ENCODE results near the gene TEDC1. TPM values are rescaled to one million over a fixed set of nuclear protein-coding genes. Genes with fewer than 3 reads are reported as not detected.
A peak's percentile ranks its signal among the peaks of the same experiment; 100 is the strongest.

TEDC1 gene
- polyA plus RNA-seq, 1 donor, result 5.1 TPM

GRCh38 chr14:105458571-105458970 is 32.5 kb upstream of the TEDC1 start:
- no peak for DNase-seq

DNA sequence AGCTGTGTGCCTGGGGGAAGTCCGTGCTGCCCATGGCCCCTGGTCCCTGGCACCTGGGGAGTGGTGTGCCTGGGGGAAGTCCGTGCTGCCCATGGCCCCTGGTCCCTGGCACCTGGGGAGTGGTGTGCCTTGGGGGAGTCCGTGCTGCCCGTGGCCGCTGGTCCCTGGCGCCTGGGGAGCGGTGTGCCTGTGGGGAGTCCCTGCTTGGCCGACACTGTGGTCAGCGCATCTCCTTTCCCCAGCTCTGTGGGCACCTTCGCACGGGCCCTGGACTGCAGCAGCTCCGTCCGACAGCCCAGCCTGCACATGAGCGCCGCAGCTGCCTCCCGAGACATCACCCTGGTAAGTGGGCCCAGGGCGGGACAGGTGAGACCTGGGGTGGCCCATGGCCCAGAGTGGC is 30.9 kb upstream of the TEDC1 start:
- DNase-seq, result no peak

DNA sequence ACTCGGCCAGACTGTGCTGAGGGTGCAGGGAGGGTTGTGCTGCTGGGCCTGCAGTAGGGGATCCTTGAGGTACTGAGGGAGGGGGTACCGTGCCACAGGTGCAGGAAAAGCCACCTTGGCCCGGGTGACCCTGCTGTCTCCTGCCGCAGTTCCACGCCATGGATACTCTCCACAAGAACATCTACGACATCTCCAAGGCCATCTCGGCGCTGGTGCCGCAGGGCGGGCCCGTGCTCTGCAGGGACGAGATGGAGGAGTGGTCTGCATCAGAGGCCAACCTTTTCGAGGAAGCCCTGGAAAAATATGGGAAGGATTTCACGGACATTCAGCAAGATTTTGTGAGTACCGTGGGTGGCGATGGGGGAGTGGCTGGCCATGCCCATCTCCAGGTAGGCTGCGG is 30.4 kb upstream of the TEDC1 start:
- DNase-seq, result no peak

DNA sequence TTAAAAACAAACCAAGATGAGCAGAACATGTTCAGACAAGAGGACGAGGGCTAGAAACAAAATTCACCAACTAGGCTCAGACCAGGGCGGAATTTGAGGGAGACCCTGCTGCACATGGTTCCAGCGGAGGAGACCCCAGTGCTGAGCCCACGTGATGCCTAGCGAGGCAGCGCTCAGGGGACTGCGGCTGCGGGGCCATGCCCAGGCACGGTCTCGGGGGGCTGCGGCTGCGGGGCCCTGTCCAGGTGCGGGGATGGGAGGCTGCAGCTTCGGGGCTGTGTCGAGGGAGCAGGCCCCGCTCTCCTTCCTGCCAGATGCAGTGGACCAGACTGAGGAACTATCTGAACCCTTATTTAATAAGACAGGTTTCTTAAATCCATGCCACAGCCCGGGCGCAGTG is 29.1 kb upstream of the TEDC1 start:
- no peak for DNase-seq

GRCh38 chr14:105464501-105464900 is 26.5 kb upstream of the TEDC1 start:
- DNase-seq, result no peak

DNA sequence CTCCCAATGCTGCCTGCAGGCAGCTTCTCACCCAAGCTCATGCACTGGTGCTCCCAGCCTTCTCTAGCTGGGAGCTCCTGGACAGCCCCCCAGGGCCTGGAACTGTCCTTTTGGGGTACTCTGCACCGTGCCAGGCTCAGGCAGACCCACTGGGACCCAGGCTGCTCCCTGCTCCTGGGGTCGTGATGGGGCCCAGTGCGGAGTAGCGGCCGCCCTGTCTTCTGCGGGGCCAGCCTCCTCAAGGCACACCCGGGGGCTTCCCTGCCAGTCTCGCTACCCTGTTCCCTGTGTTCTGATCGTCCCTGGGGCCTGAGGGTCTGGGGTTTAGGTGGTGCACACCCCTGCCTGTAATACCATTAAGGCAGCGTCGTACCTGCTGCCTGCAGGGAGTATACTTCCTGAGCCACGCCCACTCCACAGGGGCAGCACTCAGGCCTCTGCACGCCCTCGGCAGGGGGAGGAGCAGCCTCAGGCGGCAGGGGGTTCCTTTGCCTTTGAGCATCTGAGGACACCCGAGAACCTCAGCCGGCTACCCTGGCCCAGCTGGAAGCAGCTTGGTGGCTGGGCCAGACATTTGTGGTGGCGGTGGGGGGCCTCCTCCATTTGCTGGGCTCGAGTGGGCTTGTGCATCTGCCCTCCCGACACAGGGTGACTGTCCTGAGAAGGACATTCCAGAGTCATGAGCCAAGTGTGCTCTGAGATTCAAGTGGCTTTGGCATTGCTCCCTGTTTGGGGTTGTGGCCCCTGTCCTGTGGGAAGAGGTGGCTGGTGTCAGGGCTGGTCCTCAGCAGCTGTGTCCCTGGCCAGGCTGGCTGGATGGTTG is 25.6 kb upstream of the TEDC1 start:
- DNase-seq, result no peak

- no peak for DNase-seq
Observed at GRCh38 chr14:105466531-105467248, 24.4 kb upstream of the TEDC1 start.

DNA sequence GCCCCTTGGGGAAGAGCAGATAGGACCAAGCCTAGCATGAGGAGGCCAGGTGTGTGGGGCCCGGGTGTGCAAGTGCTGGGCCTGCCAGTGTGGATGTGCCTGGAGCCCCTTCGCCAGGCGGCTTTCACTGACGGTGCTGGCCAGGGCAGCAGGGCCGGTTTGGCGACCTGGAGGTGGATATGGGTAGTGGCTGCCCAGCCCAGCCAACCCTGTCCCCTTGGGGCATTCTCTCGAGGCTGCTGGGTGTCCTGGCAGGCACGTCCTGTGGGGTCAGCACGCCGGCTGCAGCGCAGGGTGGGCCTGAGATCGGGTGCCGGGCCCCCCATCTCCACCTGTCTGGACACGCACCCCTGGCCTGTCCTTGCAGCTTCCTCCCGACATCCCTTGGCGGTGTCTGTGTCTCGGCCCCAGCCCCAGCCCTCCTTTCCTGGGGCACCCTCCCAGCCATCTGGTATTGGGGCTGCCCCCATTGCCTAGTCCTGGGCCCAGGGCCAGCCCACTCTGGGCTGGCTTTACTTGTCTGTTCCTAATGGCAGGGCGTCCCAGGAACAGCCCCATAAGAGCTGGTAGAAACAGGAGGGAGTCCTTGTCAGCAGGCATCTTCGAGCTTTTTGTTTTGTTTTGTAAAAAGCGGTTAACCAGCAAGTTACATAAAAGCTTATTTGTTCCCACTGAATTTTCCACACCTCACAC is 23.7 kb upstream of the TEDC1 start:
- DNase-seq, result no peak

- DNase-seq, result no peak
Observed at GRCh38 chr14:105467942-105468471, 23.0 kb upstream of the TEDC1 start.

DNA sequence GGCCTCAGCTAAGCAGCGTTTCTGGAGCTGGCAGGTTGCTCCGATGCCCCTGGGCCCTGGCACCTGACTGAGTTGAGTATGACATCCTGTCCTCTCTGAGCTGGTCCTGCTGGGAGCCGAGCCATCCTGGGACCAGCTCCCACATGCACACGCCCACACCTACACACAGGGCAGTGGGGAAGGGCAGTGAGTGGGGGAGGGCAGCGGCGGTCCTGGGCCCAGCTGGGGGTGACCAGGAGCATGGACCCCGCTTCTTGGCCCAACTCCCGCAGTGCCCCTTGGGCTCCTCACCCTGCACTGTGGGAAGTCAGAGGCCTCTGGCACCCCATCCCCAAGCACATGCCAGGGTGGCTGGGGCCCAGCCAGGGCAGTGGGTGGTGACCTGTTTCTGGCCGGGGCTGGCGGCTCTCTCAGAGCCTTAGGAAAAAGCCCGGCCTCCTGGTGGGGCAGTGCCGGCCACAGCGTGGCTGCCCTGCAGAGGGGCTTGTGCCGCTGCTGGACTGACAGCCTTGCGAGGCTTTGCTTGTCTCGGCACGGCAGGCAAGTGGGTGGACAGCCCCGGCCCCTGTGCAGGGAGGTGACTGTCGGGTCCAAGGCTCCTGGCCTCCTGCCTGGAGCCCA is 22.3 kb upstream of the TEDC1 start:
- no peak for DNase-seq

- no peak for DNase-seq
Observed at GRCh38 chr14:105469456-105470349, 21.3 kb upstream of the TEDC1 start.

DNA sequence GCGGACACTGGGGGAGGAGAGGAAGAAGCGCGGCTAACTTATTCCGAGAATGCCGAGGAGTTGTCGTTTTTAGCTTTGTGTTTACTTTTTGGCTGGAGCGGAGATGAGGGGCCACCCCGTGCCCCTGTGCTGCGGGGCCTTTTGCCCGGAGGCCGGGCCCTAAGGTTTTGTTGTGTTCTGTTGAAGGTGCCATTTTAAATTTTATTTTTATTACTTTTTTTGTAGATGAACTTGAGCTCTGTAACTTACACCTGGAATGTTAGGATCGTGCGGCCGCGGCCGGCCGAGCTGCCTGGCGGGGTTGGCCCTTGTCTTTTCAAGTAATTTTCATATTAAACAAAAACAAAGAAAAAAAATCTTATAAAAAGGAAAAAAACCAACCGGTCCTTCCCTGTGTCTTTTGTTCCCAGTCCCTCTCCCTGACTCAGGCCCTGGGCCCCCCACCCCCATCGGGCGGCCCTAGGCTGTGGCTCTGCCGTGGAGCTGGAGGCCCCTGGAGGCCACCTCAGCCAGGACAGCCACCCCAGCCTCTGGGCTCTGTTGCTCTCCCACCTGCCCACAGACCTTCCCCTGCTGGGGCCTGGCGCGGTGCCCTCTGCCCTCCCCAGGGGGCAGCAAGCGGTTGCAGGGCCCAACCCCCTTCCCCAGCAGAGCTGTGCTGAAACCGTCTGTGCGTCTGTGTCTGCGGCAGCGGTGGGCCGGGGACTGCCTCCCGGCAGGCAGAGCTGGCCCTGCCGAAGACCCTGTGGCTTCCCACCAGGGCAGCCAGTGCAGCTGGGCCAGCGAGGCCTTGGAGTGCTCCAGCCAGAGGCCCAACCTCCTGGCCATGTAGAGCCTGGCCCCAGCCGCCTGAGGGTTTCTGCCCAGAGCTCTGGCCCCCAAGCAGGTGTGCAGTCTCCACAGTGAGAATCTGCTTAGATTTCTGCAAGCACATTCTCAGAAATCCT is 20.4 kb upstream of the TEDC1 start:
- no peak for DNase-seq

DNA sequence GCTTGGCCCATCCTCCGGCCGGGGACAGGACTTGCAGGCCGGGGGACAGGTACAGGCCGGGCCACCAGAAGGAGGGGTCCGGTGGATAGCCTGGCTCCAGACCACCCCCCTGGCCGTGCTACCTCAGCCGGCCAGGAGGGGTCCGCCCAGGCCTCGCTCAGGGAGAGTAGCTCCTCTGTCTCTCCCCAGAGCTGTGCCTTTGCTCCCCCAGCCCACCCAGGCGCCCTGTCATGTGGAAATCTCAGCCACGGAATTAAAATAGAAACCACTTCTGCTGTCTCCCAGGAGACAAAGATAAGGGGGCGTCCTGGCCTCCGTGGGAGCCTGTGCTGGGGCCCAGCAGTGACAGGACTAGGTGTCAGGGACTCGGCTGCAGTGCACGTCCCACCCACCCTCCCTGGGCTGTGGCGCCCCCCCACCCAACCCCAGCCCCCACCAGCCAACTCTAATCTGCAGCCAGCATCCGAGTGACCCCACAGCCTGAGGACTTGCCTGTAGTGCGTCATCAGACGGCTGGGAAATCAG is 19.7 kb upstream of the TEDC1 start:
- no peak for DNase-seq

DNA sequence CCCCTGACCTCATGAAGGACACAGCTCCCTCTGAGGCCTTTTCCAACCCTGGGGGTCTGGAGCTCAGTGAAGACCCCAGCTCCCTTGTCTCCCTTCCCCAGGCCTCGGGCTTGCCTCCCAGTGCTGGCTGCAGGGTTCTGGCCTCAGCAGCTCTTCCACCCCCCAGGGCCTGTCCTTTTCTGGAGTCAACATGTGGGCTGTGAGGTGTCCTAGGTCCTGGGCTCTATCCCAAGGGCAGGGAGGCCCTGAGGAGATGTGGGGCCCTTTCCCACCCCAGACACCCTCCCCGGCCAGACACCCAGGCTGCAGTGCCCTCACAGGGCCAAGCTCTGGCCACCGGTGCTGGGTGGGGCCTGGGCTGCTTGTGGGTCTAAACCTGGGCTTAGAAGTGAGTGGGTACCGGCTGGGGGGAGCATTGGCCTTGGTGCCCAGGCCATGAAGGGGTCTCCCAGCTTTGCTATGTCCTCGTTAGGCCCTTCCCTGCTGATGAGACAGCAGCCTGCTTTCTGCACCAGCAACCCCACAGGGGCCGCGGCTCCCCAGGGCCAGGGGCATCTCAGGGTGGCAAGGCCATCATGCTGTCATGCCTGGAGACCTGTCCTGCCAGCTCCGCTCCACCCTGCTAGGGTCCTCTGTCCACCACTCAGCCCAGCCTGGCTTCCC is 19.1 kb upstream of the TEDC1 start:
- no peak for DNase-seq

DNA sequence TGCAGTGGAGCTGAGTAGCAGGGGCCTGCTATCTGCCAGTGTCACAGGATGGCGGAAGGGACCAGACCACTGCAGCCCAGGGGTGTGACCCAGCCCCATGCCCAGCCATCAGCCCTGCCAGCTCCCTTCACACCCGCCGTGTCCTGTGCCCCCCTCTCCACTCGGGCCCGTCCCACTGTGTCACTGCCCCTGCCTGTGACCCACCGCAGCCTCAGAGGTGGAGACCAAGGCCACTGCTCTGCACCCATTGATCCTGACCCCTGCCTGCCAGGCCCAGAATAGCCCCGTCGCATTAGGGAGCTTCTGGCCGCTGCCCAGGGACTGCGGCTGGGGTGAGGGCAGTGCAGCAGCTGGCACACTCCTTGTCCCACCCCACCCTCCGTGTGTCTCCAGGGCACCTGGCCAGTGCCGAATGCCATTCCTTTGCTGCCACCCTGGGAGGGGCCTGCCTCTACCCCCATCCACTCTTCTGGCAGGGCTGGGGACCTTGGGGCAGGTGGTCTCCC is 18.5 kb upstream of the TEDC1 start:
- DNase-seq, result no peak

- DNase-seq, result no peak
Observed at GRCh38 chr14:105473033-105473676, 17.9 kb upstream of the TEDC1 start.

- DNase-seq, result peak; percentile 78
Observed at GRCh38 chr14:105473677-105474482, 17.2 kb upstream of the TEDC1 start.

Measured in hindlimb muscle (tissue), 1 donor.